Neural cell (in vitro differentiated cells): ENCODE data around the gene HS2ST1.

Source experiments
- CTCF ChIP-seq: fragments of 450-650 bp; IDR thresholded peaks from 2 replicates; pipeline ENCODE4 v1.5.1; 2014; ENCODE audit warnings: antibody characterized with exemption, mild to moderate bottlenecking, moderate library complexity; ENCODE audit not compliant: poor library complexity, severe bottlenecking
- EP300 ChIP-seq: fragments of 450-650 bp; conservative IDR thresholded peaks from 2 replicates; pipeline ENCODE4 v1.6.1; 2014; ENCODE audit warnings: antibody characterized with exemption, mild to moderate bottlenecking, moderate library complexity; ENCODE audit not compliant: poor library complexity, severe bottlenecking
- EZH2 ChIP-seq: fragments of 200-600, 300-800 bp; shearing (Covaris generic), sonication (generic); IDR thresholded peaks from 2 replicates; pipeline ENCODE4 v1.6.1; 2014; ENCODE audit warnings: antibody characterized with exemption, low read length, borderline replicate concordance, mild to moderate bottlenecking; ENCODE audit not compliant: insufficient read depth, poor library complexity, severe bottlenecking
- MXI1 ChIP-seq: fragments of 450-650 bp; conservative IDR thresholded peaks from 2 replicates; pipeline ENCODE4 v1.6.1; 2014; ENCODE audit warnings: antibody characterized with exemption, mild to moderate bottlenecking; ENCODE audit not compliant: poor library complexity, severe bottlenecking
- POLR2AphosphoS5 ChIP-seq: IDR thresholded peaks from 2 replicates; pipeline ENCODE4 v1.6.1; 2012
- RAD21 ChIP-seq: fragments of 450-650 bp; conservative IDR thresholded peaks from 2 replicates; pipeline ENCODE4 v1.6.1; 2014; ENCODE audit warnings: antibody characterized with exemption, mild to moderate bottlenecking, moderate library complexity
- REST ChIP-seq: IDR thresholded peaks from 2 replicates; pipeline ENCODE4 v1.6.1; 2012; ENCODE audit warnings: borderline replicate concordance
- SMC3 ChIP-seq: fragments of 450-650 bp; conservative IDR thresholded peaks from 2 replicates; pipeline ENCODE4 v1.6.1; 2014; ENCODE audit warnings: antibody characterized with exemption, mild to moderate bottlenecking, moderate library complexity; ENCODE audit not compliant: poor library complexity
- TAF1 ChIP-seq: IDR thresholded peaks from 2 replicates; pipeline ENCODE4 v1.6.1; 2012; ENCODE audit warnings: low read depth

- TF ChIP-seq TAF1 (no peak), CTCF (no peak), SMC3 (no peak), REST (no peak), POLR2AphosphoS5 (no peak), EZH2 (no peak), EP300 (no peak), MXI1 (no peak), RAD21 (no peak)
These were observed 116.6 kb downstream of the HS2ST1 start for GRCh38 chr1:87030740-87031690.
